ENCODE data around the gene MYL3. TPM values are rescaled to one million over a fixed set of nuclear protein-coding genes. Genes with fewer than 3 reads are reported as not detected.
"Not testable (repeated sequence)": the region's sequence is repeated elsewhere in the genome, so short reads cannot be mapped to it uniquely, and the experiment has no call there.

The MYL3 gene
- total RNA-seq, 1 experiment from 2014 or later: not detected

DNA sequence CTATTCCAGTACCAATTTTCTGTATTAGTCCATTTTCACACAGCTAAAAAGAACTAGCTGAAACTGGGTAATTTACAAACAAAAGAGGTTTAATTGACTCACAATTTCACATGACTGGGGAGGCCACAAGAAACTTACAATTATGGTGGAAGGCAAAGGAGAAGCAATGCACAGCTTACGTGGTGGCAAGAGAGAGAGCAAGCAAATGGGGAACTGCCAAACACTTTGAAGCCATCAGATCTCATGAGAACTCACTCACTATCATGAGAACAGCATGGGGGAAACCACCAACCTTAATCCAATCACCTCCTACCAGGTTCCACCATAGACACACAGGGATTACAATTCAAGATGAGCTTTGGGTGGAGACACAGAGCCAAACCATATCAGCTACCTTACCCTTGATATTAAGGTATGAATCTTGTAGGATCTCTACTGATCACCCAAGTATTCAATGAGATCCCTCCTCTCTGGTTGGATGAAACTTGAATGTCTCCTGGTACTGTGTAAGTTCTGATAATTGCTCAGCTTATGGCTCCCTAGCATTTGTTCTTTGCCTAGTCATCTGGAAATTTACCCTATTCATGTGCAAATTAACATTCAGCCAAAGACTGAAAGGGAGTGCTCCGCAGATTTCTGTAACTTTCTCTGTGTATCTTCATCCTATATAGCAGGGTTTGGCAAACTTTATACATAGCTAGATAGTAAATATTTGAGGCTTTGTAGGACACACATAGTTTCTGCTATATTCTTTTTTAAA, 38.9 kb downstream of the MYL3 start:
- POLR2A ChIA-PET (ENCODE audit: unreplicated experiment): no interaction called here
- CTCF ChIA-PET: interaction anchor here (0.6 kb wide), 1 partner anchor 132 kb away, joined by 15 read pairs; no protein-coding TSS in a partner anchor

DNA sequence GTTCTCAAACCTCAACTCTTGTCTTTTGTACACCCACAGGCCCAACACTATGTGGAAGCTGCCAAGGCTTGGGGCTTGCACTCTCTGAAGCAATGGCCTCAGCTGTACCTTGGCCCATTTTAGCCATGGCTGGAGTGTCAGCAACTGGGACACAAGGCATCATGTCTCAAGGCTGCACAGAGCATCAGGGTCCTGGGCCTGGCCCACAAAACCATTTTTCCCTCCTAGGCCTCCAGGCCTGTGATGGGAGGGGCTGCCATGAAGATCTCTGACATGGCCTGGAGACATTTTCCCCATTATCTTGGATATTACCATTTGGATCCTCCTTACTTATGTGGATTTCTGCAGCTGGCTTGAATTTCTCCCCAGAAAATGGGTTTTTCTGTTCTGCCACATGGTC, 39.9 kb downstream of the MYL3 start:
- H3K79me2 ChIP-seq (ENCODE audit: low read depth); H4K20me1 ChIP-seq (ENCODE audit: insufficient read depth); BruUV-seq (replicated peaks); H3K4me2 ChIP-seq; H3K9me3 ChIP-seq (ENCODE audit: insufficient read depth, low read depth); H3K27ac ChIP-seq; H3F3A ChIP-seq (ENCODE audit: insufficient read depth, low read depth); H3K4me3 ChIP-seq; H3K36me3 ChIP-seq (ENCODE audit: low read depth); DNase-seq; H3K27me3 ChIP-seq (ENCODE audit: insufficient read depth, low read depth); POLR2A ChIA-PET (ENCODE audit: unreplicated experiment); H2AFZ ChIP-seq; H3K4me1 ChIP-seq (replicated peaks; ENCODE audit: insufficient read depth); intact Hi-C loops (cut with micrococcal nuclease; ENCODE audit: unreplicated experiment); H3K9me2 ChIP-seq (ENCODE audit: insufficient read depth); CTCF ChIA-PET: not testable (repeated sequence)

More for the DNA sequence above, 38.9 kb downstream of the MYL3 start:
- Histone ChIP-seq H3K4me2 (no peak overlapping the region), H3F3A (ENCODE audit: insufficient read depth, low read depth) (no peaks in the 10 kb centered on the region), H3K79me2 (ENCODE audit: low read depth) (no peaks in the 10 kb centered on the region), H2AFZ (no peak overlapping the region), H3K9me3 (ENCODE audit: insufficient read depth, low read depth) (no peaks in the 10 kb centered on the region; the same call in 1 of the 2 replicates), H4K20me1 (ENCODE audit: insufficient read depth) (no peaks in the 10 kb centered on the region), H3K4me1 (replicated peaks; ENCODE audit: insufficient read depth) (no peaks in the 10 kb centered on the region), H3K9me2 (ENCODE audit: insufficient read depth) (no peaks in the 10 kb centered on the region), H3K36me3 (ENCODE audit: low read depth) (no peaks in the 10 kb centered on the region), H3K4me3 (no peak overlapping the region), H3K27me3 (ENCODE audit: insufficient read depth, low read depth) (no peaks in the 10 kb centered on the region), H3K27ac (no peak overlapping the region)
- TF ChIP-seq, protein P1, sequence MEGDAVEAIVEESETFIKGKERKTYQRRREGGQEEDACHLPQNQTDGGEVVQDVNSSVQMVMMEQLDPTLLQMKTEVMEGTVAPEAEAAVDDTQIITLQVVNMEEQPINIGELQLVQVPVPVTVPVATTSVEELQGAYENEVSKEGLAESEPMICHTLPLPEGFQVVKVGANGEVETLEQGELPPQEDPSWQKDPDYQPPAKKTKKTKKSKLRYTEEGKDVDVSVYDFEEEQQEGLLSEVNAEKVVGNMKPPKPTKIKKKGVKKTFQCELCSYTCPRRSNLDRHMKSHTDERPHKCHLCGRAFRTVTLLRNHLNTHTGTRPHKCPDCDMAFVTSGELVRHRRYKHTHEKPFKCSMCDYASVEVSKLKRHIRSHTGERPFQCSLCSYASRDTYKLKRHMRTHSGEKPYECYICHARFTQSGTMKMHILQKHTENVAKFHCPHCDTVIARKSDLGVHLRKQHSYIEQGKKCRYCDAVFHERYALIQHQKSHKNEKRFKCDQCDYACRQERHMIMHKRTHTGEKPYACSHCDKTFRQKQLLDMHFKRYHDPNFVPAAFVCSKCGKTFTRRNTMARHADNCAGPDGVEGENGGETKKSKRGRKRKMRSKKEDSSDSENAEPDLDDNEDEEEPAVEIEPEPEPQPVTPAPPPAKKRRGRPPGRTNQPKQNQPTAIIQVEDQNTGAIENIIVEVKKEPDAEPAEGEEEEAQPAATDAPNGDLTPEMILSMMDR (conservative IDR thresholded peaks at IDR 0.05): no peak
- TF ChIP-seq EZH2 (IDR thresholded peaks at IDR 0.05; ENCODE audit: low read depth): no peak
- DNase-seq: no peak
- BruUV-seq (replicated peaks): no TSS peak
- intact Hi-C loops (cut with micrococcal nuclease; ENCODE audit: unreplicated experiment): no loop called here

DNA sequence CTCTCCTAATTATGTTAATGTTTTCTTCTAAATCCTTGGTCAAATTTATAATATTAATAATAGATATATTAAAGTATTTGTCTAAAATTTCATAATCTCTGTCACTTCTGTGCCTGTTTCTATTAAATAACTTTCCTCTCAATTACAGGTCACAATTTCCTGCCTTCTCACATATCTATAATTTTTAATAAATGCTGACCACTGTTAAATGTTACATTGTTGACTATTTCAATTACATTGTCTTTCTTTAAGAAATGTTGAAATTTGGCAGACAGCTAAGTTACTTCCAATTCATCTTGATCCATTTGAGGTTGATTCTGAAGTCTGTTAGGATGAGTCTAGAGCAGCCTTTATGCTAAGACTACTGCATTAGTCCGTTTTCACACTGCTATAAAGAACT, 41.7 kb downstream of the MYL3 start:
- Histone ChIP-seq H3K4me1 (replicated peaks; ENCODE audit: insufficient read depth) (no peaks in the 10 kb centered on the region), H3K4me2 (no peak overlapping the region), H3K9me3 (ENCODE audit: insufficient read depth, low read depth) (no peaks in the 10 kb centered on the region; the same call in 1 of the 2 replicates), H3K9me2 (ENCODE audit: insufficient read depth) (no peaks in the 10 kb centered on the region), H3K27ac (no peak overlapping the region), H2AFZ (no peak overlapping the region), H4K20me1 (ENCODE audit: insufficient read depth) (no peaks in the 10 kb centered on the region), H3K4me3 (no peak overlapping the region), H3K36me3 (ENCODE audit: low read depth) (no peaks in the 10 kb centered on the region), H3K27me3 (ENCODE audit: insufficient read depth, low read depth) (no peaks in the 10 kb centered on the region), H3K79me2 (ENCODE audit: low read depth) (no peaks in the 10 kb centered on the region), H3F3A (ENCODE audit: insufficient read depth, low read depth) (no peaks in the 10 kb centered on the region)
- no TSS peak for BruUV-seq (replicated peaks)
- POLR2A ChIA-PET (ENCODE audit: unreplicated experiment): no interaction called here
- TF ChIP-seq, protein P1 (conservative IDR thresholded peaks at IDR 0.05): no peak
- TF ChIP-seq EZH2 (IDR thresholded peaks at IDR 0.05; ENCODE audit: low read depth): no peak
- intact Hi-C loops (cut with micrococcal nuclease; ENCODE audit: unreplicated experiment): no loop called here
- DNase-seq: no peak
- CTCF ChIA-PET: no interaction called here

DNA sequence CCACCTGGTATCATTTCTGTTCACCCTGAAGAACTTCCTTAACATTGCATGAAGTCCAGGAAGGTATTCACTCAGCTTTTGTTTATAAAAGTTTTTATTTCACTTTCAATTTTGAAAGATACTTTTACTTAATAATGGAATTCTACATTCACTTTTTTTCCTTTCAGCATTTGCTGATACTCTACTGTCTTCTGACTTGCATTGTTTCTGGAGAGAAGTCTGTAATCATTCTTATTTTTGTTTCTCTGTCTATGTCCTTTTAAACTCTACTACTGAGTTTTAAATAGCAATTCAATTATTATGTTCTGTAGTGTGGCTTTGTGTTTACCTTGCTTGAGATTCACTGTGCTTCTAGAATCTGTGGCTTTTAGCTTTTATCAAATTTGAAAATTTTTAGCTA, 42.4 kb downstream of the MYL3 start:
- no peak overlapping the region for H3K4me3 ChIP-seq
- intact Hi-C loops (cut with micrococcal nuclease; ENCODE audit: unreplicated experiment): no loop called here
- H3K79me2 ChIP-seq (ENCODE audit: low read depth): no peaks in the 10 kb centered on the region
- no peaks in the 10 kb centered on the region for H3K36me3 ChIP-seq (ENCODE audit: low read depth)
- no peaks in the 10 kb centered on the region for H3K27me3 ChIP-seq (ENCODE audit: insufficient read depth, low read depth)
- H3K4me2 ChIP-seq: no peak overlapping the region
- no peaks in the 10 kb centered on the region; the same call in 1 of the 2 replicates for H3K9me3 ChIP-seq (ENCODE audit: insufficient read depth, low read depth)
- no peak for DNase-seq
- ChIA-PET POLR2A (ENCODE audit: unreplicated experiment) (no interaction called here), CTCF (no interaction called here)
- TF ChIP-seq EZH2 (IDR thresholded peaks at IDR 0.05; ENCODE audit: low read depth): no peak
- TF ChIP-seq, protein P1 (conservative IDR thresholded peaks at IDR 0.05): no peak
- H3K4me1 ChIP-seq (replicated peaks; ENCODE audit: insufficient read depth): no peaks in the 10 kb centered on the region
- H3F3A ChIP-seq (ENCODE audit: insufficient read depth, low read depth): no peaks in the 10 kb centered on the region
- BruUV-seq (replicated peaks): no TSS peak
- no peak overlapping the region for H3K27ac ChIP-seq
- no peaks in the 10 kb centered on the region for H4K20me1 ChIP-seq (ENCODE audit: insufficient read depth)
- no peak overlapping the region for H2AFZ ChIP-seq
- no peaks in the 10 kb centered on the region for H3K9me2 ChIP-seq (ENCODE audit: insufficient read depth)
